Measurements from ENCODE around the gene PSMA6. TPM values are rescaled to one million over a fixed set of nuclear protein-coding genes. Genes with fewer than 3 reads are reported as not detected.
A peak's percentile ranks its signal among the peaks of the same experiment; 100 is the strongest.

PSMA6 gene
- total RNA-seq, 1 donor from 2014 or later: 225 TPM

DNA sequence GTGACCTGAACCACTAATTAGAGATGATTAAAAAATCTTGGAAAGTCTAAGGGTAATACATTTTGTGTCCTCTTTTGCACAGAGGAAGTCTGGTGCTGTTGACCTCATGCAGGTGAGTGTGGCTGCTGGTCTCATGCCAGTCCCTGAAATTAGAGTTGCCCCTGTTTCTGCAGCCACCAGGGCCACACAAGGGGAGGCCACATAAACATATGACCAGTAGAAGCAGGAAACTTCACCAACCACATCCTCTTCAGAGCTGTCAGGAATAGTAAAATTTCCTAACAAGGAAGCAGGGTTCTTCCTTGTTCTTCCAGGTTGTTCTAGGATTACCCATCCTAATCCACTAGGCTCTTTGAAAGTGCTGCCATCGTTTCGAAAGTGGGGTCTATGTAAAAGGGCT lies 28.3 kb downstream of the PSMA6 start:
- no peaks in the 10 kb centered on the region for H4K20me1 ChIP-seq (ENCODE audit: insufficient read depth, low read length)
- Mint-ChIP-seq H3K27ac (ENCODE audit: unreplicated experiment) (no peak overlapping the region), H3K9me3 (ENCODE audit: unreplicated experiment) (no peaks in the 10 kb centered on the region), H3K4me1 (ENCODE audit: low read depth, unreplicated experiment) (no peaks in the 10 kb centered on the region), H3K27me3 (ENCODE audit: low read depth, unreplicated experiment) (no peaks in the 10 kb centered on the region), H3K4me3 (ENCODE audit: unreplicated experiment) (no peak overlapping the region), H3K36me3 (ENCODE audit: low read depth, unreplicated experiment) (peaks cover 3% of the 10 kb centered on the region)
- peaks cover 21% of the 10 kb centered on the region for H3K36me3 ChIP-seq (ENCODE audit: insufficient read depth, low read length)
- no peak for FAIRE-seq
- H3K9me3 ChIP-seq (ENCODE audit: insufficient read depth, low read depth, low read length): no peaks in the 10 kb centered on the region
- no peaks in the 10 kb centered on the region for H3K79me2 ChIP-seq (ENCODE audit: insufficient read depth, low read length)
- no peak overlapping the region for H2AFZ ChIP-seq (ENCODE audit: low read depth, low read length)
- no peak overlapping the region for H3K4me3 ChIP-seq (ENCODE audit: insufficient read depth, low read depth, low read length)
- no peak overlapping the region for H3K27ac ChIP-seq (ENCODE audit: low read depth, low read length)
- H3K27me3 ChIP-seq (ENCODE audit: insufficient read depth, low read length): no peaks in the 10 kb centered on the region
- H3K9ac ChIP-seq (ENCODE audit: low read length): no peak overlapping the region
- no peak overlapping the region for H3K4me2 ChIP-seq (ENCODE audit: low read length)
- TF ChIP-seq, protein P1, sequence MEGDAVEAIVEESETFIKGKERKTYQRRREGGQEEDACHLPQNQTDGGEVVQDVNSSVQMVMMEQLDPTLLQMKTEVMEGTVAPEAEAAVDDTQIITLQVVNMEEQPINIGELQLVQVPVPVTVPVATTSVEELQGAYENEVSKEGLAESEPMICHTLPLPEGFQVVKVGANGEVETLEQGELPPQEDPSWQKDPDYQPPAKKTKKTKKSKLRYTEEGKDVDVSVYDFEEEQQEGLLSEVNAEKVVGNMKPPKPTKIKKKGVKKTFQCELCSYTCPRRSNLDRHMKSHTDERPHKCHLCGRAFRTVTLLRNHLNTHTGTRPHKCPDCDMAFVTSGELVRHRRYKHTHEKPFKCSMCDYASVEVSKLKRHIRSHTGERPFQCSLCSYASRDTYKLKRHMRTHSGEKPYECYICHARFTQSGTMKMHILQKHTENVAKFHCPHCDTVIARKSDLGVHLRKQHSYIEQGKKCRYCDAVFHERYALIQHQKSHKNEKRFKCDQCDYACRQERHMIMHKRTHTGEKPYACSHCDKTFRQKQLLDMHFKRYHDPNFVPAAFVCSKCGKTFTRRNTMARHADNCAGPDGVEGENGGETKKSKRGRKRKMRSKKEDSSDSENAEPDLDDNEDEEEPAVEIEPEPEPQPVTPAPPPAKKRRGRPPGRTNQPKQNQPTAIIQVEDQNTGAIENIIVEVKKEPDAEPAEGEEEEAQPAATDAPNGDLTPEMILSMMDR (IDR thresholded peaks at IDR 0.05; ENCODE audit: insufficient read depth, low read depth, low read length): no peak
- TF ChIP-seq EZH2 (IDR thresholded peaks at IDR 0.05; ENCODE audit: insufficient read depth, low read length): no peak
- no peak for DNase-seq (ENCODE audit: low read depth)
- no peaks in the 10 kb centered on the region for H3K4me1 ChIP-seq (ENCODE audit: insufficient read depth, low read length)

DNA sequence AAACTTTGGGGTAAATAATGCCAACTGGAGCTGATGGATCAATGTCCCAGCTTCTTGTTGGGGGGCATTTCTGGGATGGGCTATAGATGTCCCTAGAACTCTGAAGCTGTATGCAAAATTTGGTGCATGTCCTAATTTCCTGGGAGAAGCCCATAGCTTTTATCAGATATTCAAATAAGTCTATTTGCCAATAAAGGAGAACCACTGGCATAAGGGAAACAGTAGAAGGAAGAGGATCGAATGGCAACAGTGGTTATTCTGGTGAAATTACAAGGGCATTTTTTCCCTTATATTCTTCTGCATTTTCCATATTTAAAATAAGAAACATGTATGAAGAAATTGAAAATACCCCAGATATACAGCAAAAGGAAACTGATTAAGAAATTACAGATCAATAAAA lies 34.2 kb downstream of the PSMA6 start:
- no peak for DNase-seq (ENCODE audit: low read depth)
- Histone ChIP-seq H3K4me3 (ENCODE audit: insufficient read depth, low read depth, low read length) (no peak overlapping the region), H3K27ac (ENCODE audit: low read depth, low read length) (no peak overlapping the region), H3K27me3 (ENCODE audit: insufficient read depth, low read length) (no peaks in the 10 kb centered on the region), H3K4me2 (ENCODE audit: low read length) (no peak overlapping the region), H3K9ac (ENCODE audit: low read length) (no peak overlapping the region), H4K20me1 (ENCODE audit: insufficient read depth, low read length) (no peaks in the 10 kb centered on the region), H3K36me3 (ENCODE audit: insufficient read depth, low read length) (no peaks in the 10 kb centered on the region), H3K4me1 (ENCODE audit: insufficient read depth, low read length) (no peaks in the 10 kb centered on the region), H2AFZ (ENCODE audit: low read depth, low read length) (no peak overlapping the region), H3K9me3 (ENCODE audit: insufficient read depth, low read depth, low read length) (no peaks in the 10 kb centered on the region), H3K79me2 (ENCODE audit: insufficient read depth, low read length) (no peaks in the 10 kb centered on the region)
- no peaks in the 10 kb centered on the region for H3K36me3 Mint-ChIP-seq (ENCODE audit: low read depth, unreplicated experiment)
- no peaks in the 10 kb centered on the region for H3K27me3 Mint-ChIP-seq (ENCODE audit: low read depth, unreplicated experiment)
- H3K9me3 Mint-ChIP-seq (ENCODE audit: unreplicated experiment): no peaks in the 10 kb centered on the region
- H3K27ac Mint-ChIP-seq (ENCODE audit: unreplicated experiment): no peak overlapping the region
- TF ChIP-seq EZH2 (IDR thresholded peaks at IDR 0.05; ENCODE audit: insufficient read depth, low read length): no peak
- TF ChIP-seq, protein P1 (IDR thresholded peaks at IDR 0.05; ENCODE audit: insufficient read depth, low read depth, low read length): no peak
- no peak overlapping the region for H3K4me3 Mint-ChIP-seq (ENCODE audit: unreplicated experiment)
- FAIRE-seq: no peak
- H3K4me1 Mint-ChIP-seq (ENCODE audit: low read depth, unreplicated experiment): no peaks in the 10 kb centered on the region

DNA sequence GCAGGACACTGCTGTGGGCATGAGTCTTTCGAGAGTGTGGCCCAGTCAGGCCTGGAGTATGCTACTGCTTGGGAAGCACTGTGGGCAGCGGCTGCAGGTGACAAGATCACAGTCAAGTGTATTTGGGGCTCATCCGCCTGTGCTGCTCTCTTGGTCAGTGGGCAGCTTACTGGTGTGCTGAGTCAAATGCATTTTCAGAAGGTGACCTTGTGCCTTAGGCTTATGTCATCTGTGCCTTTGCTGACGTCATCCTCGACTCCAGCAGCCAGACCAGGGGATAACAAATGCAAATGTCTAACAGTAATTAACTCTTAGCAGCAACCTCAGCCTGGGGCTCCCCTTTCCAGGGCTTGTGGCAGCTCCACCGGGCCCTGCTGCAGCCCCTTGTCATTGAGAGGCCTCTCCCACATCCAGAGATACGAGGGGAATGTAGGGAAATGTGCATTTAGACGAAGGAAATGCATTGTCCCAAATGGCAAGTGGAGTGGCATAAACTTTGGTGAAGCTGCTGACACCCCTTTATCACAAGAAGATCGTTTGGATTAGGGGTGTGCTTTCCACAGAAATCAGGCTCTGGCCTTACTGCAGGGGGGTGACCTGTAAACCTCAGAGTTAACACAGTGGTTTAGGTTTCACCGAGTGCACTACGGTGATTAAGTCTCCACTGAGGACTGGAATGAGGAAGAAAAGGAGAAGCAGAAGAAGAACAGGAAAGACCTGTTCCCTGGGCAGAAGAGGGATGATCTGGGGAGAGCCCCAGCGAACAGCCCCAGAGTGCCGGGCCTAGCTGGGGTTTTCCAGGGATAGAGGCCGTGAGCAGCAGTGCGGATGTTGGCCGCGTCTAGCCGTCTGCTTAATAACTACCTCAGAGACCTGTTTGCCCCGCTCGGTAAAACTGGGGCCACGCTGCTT lies 39.7 kb downstream of the PSMA6 start:
- H3K9ac ChIP-seq (ENCODE audit: low read length): no peak overlapping the region

More for the DNA sequence above, 39.7 kb downstream of the PSMA6 start:
- no peaks in the 10 kb centered on the region for H3K9me3 Mint-ChIP-seq (ENCODE audit: unreplicated experiment)
- Histone ChIP-seq H3K4me3 (ENCODE audit: insufficient read depth, low read depth, low read length) (no peak overlapping the region), H3K9me3 (ENCODE audit: insufficient read depth, low read depth, low read length) (no peaks in the 10 kb centered on the region), H3K27ac (ENCODE audit: low read depth, low read length) (no peak overlapping the region), H3K4me1 (ENCODE audit: insufficient read depth, low read length) (peaks cover 7% of the 10 kb centered on the region), H3K36me3 (ENCODE audit: insufficient read depth, low read length) (no peaks in the 10 kb centered on the region), H3K79me2 (ENCODE audit: insufficient read depth, low read length) (no peaks in the 10 kb centered on the region), H4K20me1 (ENCODE audit: insufficient read depth, low read length) (no peaks in the 10 kb centered on the region), H3K4me2 (ENCODE audit: low read length) (peak overlapping the region; percentile 5), H3K27me3 (ENCODE audit: insufficient read depth, low read length) (no peaks in the 10 kb centered on the region), H2AFZ (ENCODE audit: low read depth, low read length) (no peak overlapping the region)
- no peaks in the 10 kb centered on the region for H3K27me3 Mint-ChIP-seq (ENCODE audit: low read depth, unreplicated experiment)
- TF ChIP-seq, protein P1 (IDR thresholded peaks at IDR 0.05; ENCODE audit: insufficient read depth, low read depth, low read length): no peak
- no peak for TF ChIP-seq EZH2 (IDR thresholded peaks at IDR 0.05; ENCODE audit: insufficient read depth, low read length)
- FAIRE-seq: no peak
- peak overlapping the region; percentile 84 for H3K27ac Mint-ChIP-seq (ENCODE audit: unreplicated experiment)
- H3K4me3 Mint-ChIP-seq (ENCODE audit: unreplicated experiment): no peak overlapping the region
- peak; percentile 60 for DNase-seq (ENCODE audit: low read depth)
- peaks cover 27% of the 10 kb centered on the region for H3K4me1 Mint-ChIP-seq (ENCODE audit: low read depth, unreplicated experiment)
- no peaks in the 10 kb centered on the region for H3K36me3 Mint-ChIP-seq (ENCODE audit: low read depth, unreplicated experiment)
